HCT116 (cell line): ENCODE data around the gene NDUFA1. TPM values are rescaled to one million over a fixed set of nuclear protein-coding genes. Genes with fewer than 3 reads are reported as not detected.
"Not testable (repeated sequence)": the region's sequence is repeated elsewhere in the genome, so short reads cannot be mapped to it uniquely, and the experiment has no call there.

Experiments used
- ATAC-seq: fragments of 200-7000 bp; cut with Tn5 transposase; 2 replicates; pipeline ENCODE4 v1.9.1; 2020; ENCODE audit warnings: mild to moderate bottlenecking, moderate library complexity
- BruUV-seq: library from RNA; stranded (reverse); fragments of 400-500 nt; replicated peaks from 2 replicates; lab custom pipeline; 2021; lab: Mats Ljungman, UMichigan
- CTCF ChIA-PET: fragments of 300-600 bp; sonication (Branson Sonifier 250); formaldehyde crosslinking; loops from one replicate; lab custom pipeline; 2021; ENCODE audit warnings: antibody characterized with exemption; lab: Charles Lee
- POLR2A ChIA-PET: fragments of 300-600, 350-600 bp; sonication (Branson Sonifier 250); formaldehyde crosslinking; loops from one replicate; lab custom pipeline; 2021; ENCODE audit warnings: antibody characterized with exemption; lab: Charles Lee
- RAD21 ChIA-PET, 2 experiments: fragments of 300-600 bp; sonication (Branson Sonifier 250); formaldehyde crosslinking; loops; one replicate each; lab custom pipeline; 2023; ENCODE audit warnings: low total read pairs in 2 of 2; ENCODE audit not compliant: uncharacterized antibody in 2 of 2, unreplicated experiment in 2 of 2, low non-redundant PET in 1 of 2; lab: Charles Lee
- DNase-seq: peaks from one replicate; pipeline ENCODE4 v3.0.0-alpha.2; 2010; ENCODE audit warnings: low read depth, low spot score
- H2AFZ ChIP-seq: fragments of 200-600 bp; shearing (Covaris generic), sonication (generic); 2 replicates; pipeline ENCODE4 v1.6.1; 2017; ENCODE audit warnings: low read depth, mixed run types, mixed read lengths, antibody characterized with exemption, low read length; ENCODE audit not compliant: poor library complexity, severe bottlenecking
- H3K27ac ChIP-seq: 2 replicates; pipeline ENCODE4 v1.5.1; 2012; ENCODE audit warnings: low read depth, low read length
- H3K27me3 ChIP-seq: fragments of 200-600 bp; sonication (generic); 2 replicates; pipeline ENCODE4 v1.6.1; 2016; ENCODE audit warnings: mixed run types, low read length, mixed read lengths; ENCODE audit not compliant: insufficient read depth
- H3K36me3 ChIP-seq, 2 experiments: fragments of 200-500 bp in 1 of 2; fragments of 200-600 bp in 1 of 2; sonication (Bioruptor generic) in 1 of 2; sonication (generic) in 1 of 2; 2 replicates each; pipeline versions ENCODE4 v1.5.1 to v1.6.1; 2014 to 2016; ENCODE audit warnings: low read length in 2 of 2, inconsistent platforms in 1 of 2, mixed read lengths in 1 of 2, mixed run types in 1 of 2; ENCODE audit not compliant: insufficient read depth in 2 of 2, control insufficient read depth in 1 of 2
- H3K4me1 ChIP-seq, 2 experiments: fragments of 200-600 bp in 1 of 2; sonication (generic) in 1 of 2; 2 replicates each; pipeline versions ENCODE4 v1.5.1 to v1.6.1; 2012 to 2017; ENCODE audit warnings: low read length in 2 of 2, inconsistent platforms in 1 of 2, mild to moderate bottlenecking in 1 of 2, mixed read lengths in 1 of 2, mixed run types in 1 of 2, moderate library complexity in 1 of 2; ENCODE audit not compliant: insufficient read depth in 2 of 2, control insufficient read depth in 1 of 2
- H3K4me2 ChIP-seq: fragments of 200-600 bp; sonication (generic); 2 replicates; pipeline ENCODE4 v1.6.1; 2017; ENCODE audit warnings: mixed run types, low read length, mixed read lengths
- H3K4me3 ChIP-seq, 2 experiments: fragments of 200-600 bp in 1 of 2; sonication (generic) in 1 of 2; replicated peaks in 1 of 2; 2 replicates each; pipeline ENCODE4 v1.5.1; 2011 to 2016; ENCODE audit warnings: low read length in 2 of 2, control low read depth in 1 of 2, low read depth in 1 of 2, mild to moderate bottlenecking in 1 of 2, mixed read lengths in 1 of 2, mixed run types in 1 of 2
- H3K79me2 ChIP-seq: fragments of 200-600 bp; sonication (generic); 2 replicates; pipeline ENCODE4 v1.6.1; 2017; ENCODE audit warnings: mild to moderate bottlenecking, mixed run types, low read length, moderate library complexity, mixed read lengths; ENCODE audit not compliant: insufficient read depth
- H3K9ac ChIP-seq: fragments of 200-600 bp; sonication (generic); 2 replicates; pipeline ENCODE4 v1.6.1; 2016; ENCODE audit warnings: low read length, mixed read lengths
- H3K9me2 ChIP-seq: fragments of 200-600 bp; sonication (generic), shearing (Covaris generic); 2 replicates; pipeline ENCODE4 v1.6.1; 2017; ENCODE audit warnings: mixed run types, mild to moderate bottlenecking, moderate library complexity; ENCODE audit not compliant: insufficient read depth
- H3K9me3 ChIP-seq, 2 experiments: fragments of 200-500 bp in 1 of 2; fragments of 200-600 bp in 1 of 2; sonication (Bioruptor generic) in 1 of 2; sonication (generic) in 1 of 2; 2 replicates each; pipeline ENCODE4 v1.6.1; 2014 to 2017; ENCODE audit warnings: low read length in 2 of 2, mixed read lengths in 2 of 2, inconsistent platforms in 1 of 2, low read depth in 1 of 2, mild to moderate bottlenecking in 1 of 2, mixed run types in 1 of 2, moderate library complexity in 1 of 2; ENCODE audit not compliant: control insufficient read depth in 1 of 2, insufficient read depth in 1 of 2
- H4K20me1 ChIP-seq: fragments of 200-600 bp; sonication (generic), shearing (Covaris generic); 2 replicates; pipeline ENCODE4 v1.6.1; 2017; ENCODE audit warnings: mixed run types, mild to moderate bottlenecking, moderate library complexity; ENCODE audit not compliant: insufficient read depth
- CBX3 ChIP-seq: IDR thresholded peaks from 2 replicates; pipeline ENCODE4 v1.6.1; 2012; ENCODE audit warnings: low read depth
- EGR1 ChIP-seq: IDR thresholded peaks from 2 replicates; pipeline ENCODE4 v1.6.1; 2012; ENCODE audit warnings: low read depth
- EZH2 ChIP-seq: fragments of 200-600 bp; sonication (generic); IDR thresholded peaks from 2 replicates; pipeline ENCODE4 v1.6.1; 2017; ENCODE audit warnings: antibody characterized with exemption, mixed run types
- EZH2phosphoT487 ChIP-seq: fragments of 200-600 bp; IDR thresholded peaks from 2 replicates; pipeline ENCODE4 v1.6.1; 2018; ENCODE audit warnings: antibody characterized with exemption, borderline replicate concordance
- FOSL1 ChIP-seq: IDR thresholded peaks from 2 replicates; pipeline ENCODE4 v1.6.1; 2012; ENCODE audit warnings: low read depth
- JUND ChIP-seq: IDR thresholded peaks from 2 replicates; pipeline ENCODE4 v1.6.1; 2012
- POLR2A ChIP-seq: IDR thresholded peaks from 2 replicates; pipeline ENCODE4 v1.7.0; 2011; ENCODE audit warnings: borderline replicate concordance; ENCODE audit not compliant: insufficient read depth, insufficient read length; ENCODE audit errors: extremely low read depth
- YY1 ChIP-seq: IDR thresholded peaks from 2 replicates; pipeline ENCODE4 v1.6.1; 2011; ENCODE audit warnings: low read length, low read depth, moderate library complexity, mild to moderate bottlenecking; ENCODE audit not compliant: insufficient replicate concordance; ENCODE audit errors: extremely low read depth
- ZFX ChIP-seq: fragments of 450-650 bp; IDR thresholded peaks from 2 replicates; pipeline ENCODE4 v1.6.1; 2017
- intact Hi-C: fragments of 100-400 bp; cut with micrococcal nuclease; formaldehyde crosslinking; loops from 2 replicates; pipeline ENCODE4 v1.10.0; 2022
- total RNA-seq: library from RNA; stranded (reverse); gene quantifications from one replicate; pipeline ENCODE4 v1.2.1, GENCODE V29; 2021; ENCODE audit not compliant: unreplicated experiment
- TF ChIP-seq, protein P1 (sequence below), 3 experiments: fragments of 200-600 bp in 1 of 3; sonication (generic) in 1 of 3; IDR thresholded peaks in 2 of 3; conservative IDR thresholded peaks in 1 of 3; 2 replicates each; pipeline ENCODE4 v1.5.1; 2012 to 2017; ENCODE audit warnings: low read depth in 2 of 3, low read length in 2 of 3, antibody characterized with exemption in 1 of 3, borderline replicate concordance in 1 of 3, control low read depth in 1 of 3, mild to moderate bottlenecking in 1 of 3, mixed read lengths in 1 of 3, mixed run types in 1 of 3, moderate library complexity in 1 of 3; ENCODE audit not compliant: insufficient read depth in 1 of 3
- TF ChIP-seq, protein P2 (sequence below): IDR thresholded peaks from 2 replicates; pipeline ENCODE4 v1.6.1; 2012; ENCODE audit warnings: low read depth

NDUFA1 gene
- total RNA-seq, 1 experiment from 2014 or later = 92.2 TPM

DNA sequence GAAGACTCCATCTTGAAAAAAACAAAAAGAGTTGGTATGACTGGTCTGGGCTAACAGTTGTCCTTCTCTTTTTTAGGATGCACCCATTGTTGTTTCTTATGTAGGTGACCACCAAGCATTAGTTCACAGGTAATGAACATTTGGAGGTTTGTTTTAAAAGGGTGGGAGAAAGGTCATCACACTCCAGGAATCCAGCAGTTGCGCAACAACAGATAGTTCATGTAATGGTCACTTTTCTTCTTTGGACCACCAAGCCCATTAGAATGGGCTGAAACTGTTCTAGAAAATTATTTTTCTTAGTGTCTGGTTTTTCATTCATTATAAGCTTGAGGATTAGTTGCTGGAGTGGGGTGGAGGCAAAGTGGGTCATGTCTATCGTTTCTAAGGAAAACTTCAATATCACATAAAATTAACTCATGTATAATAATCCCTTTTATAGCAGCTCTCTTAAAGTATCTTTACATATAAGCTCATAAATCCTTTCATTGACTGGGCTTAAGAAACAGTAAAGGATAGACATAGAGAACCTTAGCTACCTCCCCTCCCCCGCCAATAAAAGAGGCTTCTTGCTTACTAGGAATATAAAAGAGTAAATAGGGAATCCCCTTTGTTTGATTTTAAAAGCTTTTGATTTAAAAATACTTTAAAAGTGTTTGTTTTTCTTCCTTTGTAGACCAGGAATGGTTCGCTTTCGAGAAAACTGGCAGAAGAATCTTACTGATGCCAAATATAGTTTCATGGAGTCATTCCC lies 48.4 kb downstream of the NDUFA1 start:
- H2AFZ ChIP-seq = no peak overlapping the region
- no peaks in the 10 kb centered on the region for H4K20me1 ChIP-seq
- DNase-seq = no peak
- no peaks in the 10 kb centered on the region for H3K79me2 ChIP-seq
- H3K9ac ChIP-seq = no peak overlapping the region
- TF ChIP-seq CBX3 = no peak
- TF ChIP-seq JUND = no peak
- no peak for TF ChIP-seq POLR2A
- TF ChIP-seq FOSL1 = no peak
- TF ChIP-seq EZH2 = no peak
- TF ChIP-seq EGR1 = no peak
- TF ChIP-seq, protein P1, sequence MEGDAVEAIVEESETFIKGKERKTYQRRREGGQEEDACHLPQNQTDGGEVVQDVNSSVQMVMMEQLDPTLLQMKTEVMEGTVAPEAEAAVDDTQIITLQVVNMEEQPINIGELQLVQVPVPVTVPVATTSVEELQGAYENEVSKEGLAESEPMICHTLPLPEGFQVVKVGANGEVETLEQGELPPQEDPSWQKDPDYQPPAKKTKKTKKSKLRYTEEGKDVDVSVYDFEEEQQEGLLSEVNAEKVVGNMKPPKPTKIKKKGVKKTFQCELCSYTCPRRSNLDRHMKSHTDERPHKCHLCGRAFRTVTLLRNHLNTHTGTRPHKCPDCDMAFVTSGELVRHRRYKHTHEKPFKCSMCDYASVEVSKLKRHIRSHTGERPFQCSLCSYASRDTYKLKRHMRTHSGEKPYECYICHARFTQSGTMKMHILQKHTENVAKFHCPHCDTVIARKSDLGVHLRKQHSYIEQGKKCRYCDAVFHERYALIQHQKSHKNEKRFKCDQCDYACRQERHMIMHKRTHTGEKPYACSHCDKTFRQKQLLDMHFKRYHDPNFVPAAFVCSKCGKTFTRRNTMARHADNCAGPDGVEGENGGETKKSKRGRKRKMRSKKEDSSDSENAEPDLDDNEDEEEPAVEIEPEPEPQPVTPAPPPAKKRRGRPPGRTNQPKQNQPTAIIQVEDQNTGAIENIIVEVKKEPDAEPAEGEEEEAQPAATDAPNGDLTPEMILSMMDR (IDR thresholded peaks at IDR 0.05 in 2 of 3, conservative IDR thresholded peaks at IDR 0.05 in 1 of 3; ENCODE audit: borderline replicate concordance in 1 of 3, insufficient read depth in 1 of 3, low read depth in 2 of 3, low read length in 2 of 3) = no peak
- TF ChIP-seq EZH2phosphoT487 = no peak
- no peak for TF ChIP-seq ZFX
- TF ChIP-seq, protein P2, sequence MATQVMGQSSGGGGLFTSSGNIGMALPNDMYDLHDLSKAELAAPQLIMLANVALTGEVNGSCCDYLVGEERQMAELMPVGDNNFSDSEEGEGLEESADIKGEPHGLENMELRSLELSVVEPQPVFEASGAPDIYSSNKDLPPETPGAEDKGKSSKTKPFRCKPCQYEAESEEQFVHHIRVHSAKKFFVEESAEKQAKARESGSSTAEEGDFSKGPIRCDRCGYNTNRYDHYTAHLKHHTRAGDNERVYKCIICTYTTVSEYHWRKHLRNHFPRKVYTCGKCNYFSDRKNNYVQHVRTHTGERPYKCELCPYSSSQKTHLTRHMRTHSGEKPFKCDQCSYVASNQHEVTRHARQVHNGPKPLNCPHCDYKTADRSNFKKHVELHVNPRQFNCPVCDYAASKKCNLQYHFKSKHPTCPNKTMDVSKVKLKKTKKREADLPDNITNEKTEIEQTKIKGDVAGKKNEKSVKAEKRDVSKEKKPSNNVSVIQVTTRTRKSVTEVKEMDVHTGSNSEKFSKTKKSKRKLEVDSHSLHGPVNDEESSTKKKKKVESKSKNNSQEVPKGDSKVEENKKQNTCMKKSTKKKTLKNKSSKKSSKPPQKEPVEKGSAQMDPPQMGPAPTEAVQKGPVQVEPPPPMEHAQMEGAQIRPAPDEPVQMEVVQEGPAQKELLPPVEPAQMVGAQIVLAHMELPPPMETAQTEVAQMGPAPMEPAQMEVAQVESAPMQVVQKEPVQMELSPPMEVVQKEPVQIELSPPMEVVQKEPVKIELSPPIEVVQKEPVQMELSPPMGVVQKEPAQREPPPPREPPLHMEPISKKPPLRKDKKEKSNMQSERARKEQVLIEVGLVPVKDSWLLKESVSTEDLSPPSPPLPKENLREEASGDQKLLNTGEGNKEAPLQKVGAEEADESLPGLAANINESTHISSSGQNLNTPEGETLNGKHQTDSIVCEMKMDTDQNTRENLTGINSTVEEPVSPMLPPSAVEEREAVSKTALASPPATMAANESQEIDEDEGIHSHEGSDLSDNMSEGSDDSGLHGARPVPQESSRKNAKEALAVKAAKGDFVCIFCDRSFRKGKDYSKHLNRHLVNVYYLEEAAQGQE = no peak
- no peak for TF ChIP-seq YY1
- ChIA-PET RAD21 (no interaction called here), POLR2A (no interaction called here), CTCF (no interaction called here)
- H3K27ac ChIP-seq = no peak overlapping the region
- intact Hi-C loops = no loop called here
- BruUV-seq = no TSS peak
- no peaks in the 10 kb centered on the region for H3K9me3 ChIP-seq
- H3K4me1 ChIP-seq = no peaks in the 10 kb centered on the region
- no peaks in the 10 kb centered on the region for H3K9me2 ChIP-seq
- H3K36me3 ChIP-seq = no peaks in the 10 kb centered on the region
- H3K4me3 ChIP-seq = no peak overlapping the region
- H3K4me2 ChIP-seq = no peak overlapping the region
- no peak for ATAC-seq
- H3K27me3 ChIP-seq = no peaks in the 10 kb centered on the region

DNA sequence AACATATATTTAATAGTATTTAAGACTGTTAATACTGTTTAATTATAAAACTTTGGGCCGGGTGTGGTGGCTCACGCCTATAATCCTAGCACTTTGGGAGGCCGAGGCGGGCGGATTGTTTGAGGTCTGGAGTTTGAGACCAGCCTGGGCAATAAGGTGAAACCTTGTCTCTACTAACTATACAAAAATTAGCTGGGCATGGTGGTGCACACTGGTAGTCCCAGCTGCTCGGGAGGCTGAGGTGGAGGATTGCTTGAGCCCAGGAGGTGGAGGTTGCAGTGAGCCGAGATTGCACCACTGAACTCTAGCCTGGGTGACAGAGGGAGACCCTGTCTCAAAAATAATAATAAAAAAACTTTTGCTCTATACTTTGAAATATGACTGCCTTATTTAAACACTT lies 50.8 kb downstream of the NDUFA1 start:
- BruUV-seq, H2AFZ ChIP-seq, H3K27me3 ChIP-seq, H3K4me1 ChIP-seq, H3K4me3 ChIP-seq, DNase-seq, H3K9me3 ChIP-seq, H3K9me2 ChIP-seq, H3K4me2 ChIP-seq, H3K36me3 ChIP-seq, ATAC-seq, POLR2A ChIA-PET, H3K27ac ChIP-seq, CTCF ChIA-PET, H4K20me1 ChIP-seq, intact Hi-C loops, H3K9ac ChIP-seq, RAD21 ChIA-PET, H3K79me2 ChIP-seq: not testable (repeated sequence)
